ENCODE data around the gene GLIS1.

GLIS1 gene

DNA sequence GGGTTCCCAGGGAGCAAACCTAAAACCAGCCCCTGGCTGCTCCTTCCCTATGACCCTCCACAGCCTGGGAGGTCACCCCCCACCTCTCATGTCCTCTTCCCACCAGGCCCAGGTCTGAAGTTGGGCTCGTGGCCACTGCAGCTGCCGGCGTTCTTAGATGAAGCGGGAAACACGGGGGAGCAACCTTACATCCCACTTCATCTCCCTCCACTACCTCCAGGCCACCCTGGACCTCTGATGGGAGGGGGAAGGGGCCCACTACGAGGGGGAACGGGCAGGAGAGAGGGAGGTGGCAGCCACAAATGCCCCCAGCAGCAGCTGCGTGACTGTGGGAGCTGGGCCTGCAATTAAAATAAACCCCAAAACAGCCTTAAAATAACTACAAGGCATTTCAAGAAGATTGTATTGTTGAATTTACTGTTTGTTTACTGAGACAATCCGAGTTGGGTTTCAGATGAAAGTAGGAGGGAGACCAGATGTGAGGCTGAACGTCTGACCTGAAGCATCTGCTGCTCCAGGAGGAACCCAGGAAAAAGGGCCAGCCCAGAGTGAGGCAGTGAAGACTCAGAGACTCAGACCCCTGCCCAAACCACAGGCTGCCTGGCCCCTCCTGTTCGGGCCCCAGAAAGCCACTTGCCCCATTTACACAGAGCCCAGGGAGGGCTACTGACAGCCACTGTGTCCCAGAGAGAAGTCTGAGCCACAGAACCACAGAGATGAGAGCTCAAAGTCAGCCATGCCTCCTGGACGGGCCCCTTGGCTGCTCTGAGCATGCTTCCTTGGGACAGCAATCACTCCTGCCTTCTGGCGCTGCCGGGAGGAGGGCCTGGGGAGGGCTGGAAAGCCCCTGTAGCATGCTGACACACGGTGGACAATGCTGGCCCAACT, 59.8 kb downstream of the GLIS1 start:
- DNase-seq (ENCODE audit: low read depth in 2 of 2, low spot score in 1 of 2) = no peak

DNA sequence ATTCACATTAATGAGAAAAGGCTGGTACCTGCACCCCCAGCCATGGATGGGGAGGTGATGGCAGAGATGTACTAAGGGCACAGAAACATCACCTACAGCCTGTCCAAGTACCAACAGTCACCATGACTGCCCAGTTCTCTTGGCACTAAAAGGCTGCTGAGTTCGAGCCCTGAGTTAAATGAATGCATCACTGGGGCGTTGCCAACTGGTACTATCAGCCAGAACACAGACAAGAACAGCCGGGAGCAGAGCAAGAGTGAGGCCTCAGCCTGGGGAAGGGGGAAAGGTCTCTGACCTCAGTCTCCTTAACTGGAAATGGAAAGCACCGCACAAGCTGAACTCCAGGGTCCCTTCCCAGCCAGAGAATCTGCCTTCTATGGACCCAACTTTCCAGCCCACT, 60.5 kb downstream of the GLIS1 start:
- no peak for DNase-seq (ENCODE audit: low read depth in 2 of 2, low spot score in 1 of 2)

DNA sequence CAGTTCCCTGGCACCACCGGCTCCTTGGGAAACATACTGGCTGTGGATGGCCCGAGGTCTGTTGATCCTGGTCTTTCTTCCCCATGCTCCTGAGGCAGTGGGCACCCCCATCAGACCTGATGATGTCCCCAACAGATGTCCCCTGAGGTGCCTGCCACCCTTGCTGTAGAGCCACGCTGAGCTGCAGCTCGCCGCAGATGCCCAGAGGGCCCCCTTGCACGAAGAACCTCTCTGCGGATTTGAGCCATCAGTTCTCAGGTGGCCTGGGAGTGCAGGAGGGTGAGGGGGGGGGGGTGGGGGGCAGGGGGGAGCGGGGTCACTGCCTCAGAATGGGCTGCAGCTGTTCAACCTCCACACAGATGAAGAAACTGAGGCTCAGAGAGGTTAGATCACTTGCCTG, 60.9 kb downstream of the GLIS1 start:
- no peak for DNase-seq (ENCODE audit: low read depth in 2 of 2, low spot score in 1 of 2)

DNA sequence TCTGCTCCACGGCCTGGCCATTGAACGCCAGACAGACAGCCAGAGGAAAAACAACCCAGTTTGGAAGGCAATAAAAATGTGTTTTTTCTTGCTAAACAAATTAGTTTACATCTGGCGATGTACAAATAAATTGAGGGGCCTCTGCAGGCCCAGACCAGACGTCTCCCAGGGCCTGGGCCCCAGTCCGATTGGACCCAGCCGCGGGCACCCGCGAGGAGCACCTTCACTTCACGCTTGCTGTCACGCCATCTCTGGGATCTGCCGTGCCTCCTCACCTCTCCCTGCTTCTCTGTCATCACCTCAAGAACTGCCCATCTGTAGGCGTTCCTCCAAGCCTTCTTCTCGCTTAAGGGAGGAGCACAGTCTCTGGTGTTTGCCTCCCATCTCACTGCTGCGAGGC, 61.5 kb downstream of the GLIS1 start:
- DNase-seq (ENCODE audit: low read depth in 2 of 2, low spot score in 1 of 2) = no peak

DNA sequence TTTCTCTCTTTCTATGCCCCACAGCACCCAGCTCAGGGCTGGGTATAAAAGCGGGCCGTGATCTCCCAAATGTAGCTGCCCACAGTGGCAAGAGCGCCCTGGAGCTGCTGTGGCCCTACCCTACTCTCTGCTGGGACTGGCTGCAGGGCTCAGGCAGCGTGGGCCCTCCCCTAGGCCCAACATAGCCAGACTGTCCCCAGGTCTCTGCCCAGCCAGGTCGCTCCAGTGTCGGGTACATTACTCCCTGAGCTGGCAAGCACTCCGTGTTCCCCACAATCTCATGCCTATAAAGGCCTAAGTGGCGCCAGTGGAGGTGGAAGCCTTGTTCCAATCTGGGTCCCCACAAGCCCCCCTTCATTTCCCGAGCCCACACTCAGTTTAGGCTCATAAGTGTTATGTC, 66.2 kb downstream of the GLIS1 start:
- no peak for DNase-seq (ENCODE audit: low read depth in 2 of 2, low spot score in 1 of 2)

DNA sequence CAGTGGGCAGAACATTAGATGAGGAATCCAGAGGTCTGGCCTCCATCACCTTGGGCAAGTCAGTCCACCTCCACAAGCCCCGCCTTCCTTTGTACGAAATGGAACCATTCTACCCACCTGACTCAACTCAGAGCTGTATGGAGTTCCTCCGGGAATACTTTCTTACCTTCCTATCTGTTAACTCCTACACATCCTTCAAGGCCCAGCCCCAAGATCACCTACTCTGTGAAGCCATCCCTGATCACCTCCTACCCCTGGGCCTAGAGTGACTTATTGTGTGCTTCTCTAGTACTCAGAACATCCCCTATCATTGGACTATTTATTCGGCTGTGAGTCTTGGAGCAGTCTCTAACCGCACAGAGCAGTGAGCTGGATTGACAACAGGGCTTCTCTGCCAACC, 66.7 kb downstream of the GLIS1 start:
- no peak for DNase-seq (ENCODE audit: low read depth in 2 of 2, low spot score in 1 of 2)

DNA sequence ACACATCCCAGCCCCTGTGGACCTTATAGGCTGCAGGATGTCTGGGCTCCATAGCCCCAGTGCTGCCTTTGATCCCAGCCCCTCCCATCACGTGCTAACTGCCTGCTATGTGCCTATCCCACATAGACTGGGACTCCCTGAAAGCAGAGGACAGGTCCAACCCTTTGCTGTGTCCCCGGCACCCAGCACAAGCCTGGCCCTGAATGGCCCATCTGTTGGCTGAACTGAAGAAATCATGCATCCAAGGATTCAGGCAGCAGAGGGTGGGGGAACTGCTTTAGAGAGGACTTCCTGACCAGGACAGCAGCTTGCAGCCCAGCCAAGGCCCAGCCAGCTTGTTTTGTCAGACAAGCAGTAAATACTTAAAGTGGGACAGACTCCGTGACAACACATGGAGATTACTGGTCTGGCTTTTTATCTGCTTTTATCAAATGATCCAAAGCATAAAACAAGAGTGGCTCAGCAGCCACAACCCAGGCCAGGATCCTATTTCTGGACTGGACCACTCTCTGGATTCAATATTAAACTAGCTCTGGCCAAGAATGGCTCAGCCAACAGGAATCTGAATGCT, 69.3 kb downstream of the GLIS1 start:
- no peak for DNase-seq (ENCODE audit: low read depth in 2 of 2, low spot score in 1 of 2)

DNA sequence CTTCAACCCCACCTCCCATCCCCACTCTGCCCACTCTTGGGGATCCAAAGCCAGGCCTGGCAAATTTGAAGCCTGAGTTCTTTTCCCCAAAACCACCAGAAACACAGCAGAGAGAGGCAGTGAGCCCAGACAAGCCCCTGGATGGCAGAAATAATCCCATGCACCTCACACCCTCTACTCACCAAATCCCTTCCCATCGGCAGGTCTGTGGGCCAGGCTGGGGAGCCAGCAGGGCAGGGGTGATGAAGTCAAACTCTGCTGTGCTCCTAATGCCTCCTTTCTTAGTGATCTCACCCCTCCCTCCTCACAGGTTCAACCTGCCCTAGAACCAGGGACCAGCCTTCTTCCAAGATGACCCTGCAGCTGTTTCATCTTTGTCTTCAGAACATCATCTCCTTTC, 72.4 kb downstream of the GLIS1 start:
- no peak for DNase-seq (ENCODE audit: low read depth in 2 of 2, low spot score in 1 of 2)

DNA sequence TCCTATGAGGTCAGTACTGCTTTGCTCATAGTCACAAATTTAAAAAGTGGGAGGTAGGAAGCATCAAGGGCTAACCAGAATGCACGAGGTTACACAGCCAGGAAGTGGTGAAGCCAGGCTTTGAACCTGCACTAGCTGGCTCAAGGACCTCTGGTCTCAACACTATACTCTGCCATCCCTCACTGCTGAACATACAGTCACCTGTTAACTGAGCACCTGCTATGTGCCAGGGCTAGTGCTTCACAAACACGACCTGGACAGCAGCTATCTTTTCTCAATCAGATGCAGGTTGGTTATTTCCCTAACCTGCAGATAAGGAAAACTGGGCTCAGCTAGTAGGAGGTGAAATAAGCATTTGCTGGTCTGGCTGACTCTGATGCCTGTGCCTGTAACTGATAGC, 73.0 kb downstream of the GLIS1 start:
- no peak for DNase-seq (ENCODE audit: low read depth in 2 of 2, low spot score in 1 of 2)

DNA sequence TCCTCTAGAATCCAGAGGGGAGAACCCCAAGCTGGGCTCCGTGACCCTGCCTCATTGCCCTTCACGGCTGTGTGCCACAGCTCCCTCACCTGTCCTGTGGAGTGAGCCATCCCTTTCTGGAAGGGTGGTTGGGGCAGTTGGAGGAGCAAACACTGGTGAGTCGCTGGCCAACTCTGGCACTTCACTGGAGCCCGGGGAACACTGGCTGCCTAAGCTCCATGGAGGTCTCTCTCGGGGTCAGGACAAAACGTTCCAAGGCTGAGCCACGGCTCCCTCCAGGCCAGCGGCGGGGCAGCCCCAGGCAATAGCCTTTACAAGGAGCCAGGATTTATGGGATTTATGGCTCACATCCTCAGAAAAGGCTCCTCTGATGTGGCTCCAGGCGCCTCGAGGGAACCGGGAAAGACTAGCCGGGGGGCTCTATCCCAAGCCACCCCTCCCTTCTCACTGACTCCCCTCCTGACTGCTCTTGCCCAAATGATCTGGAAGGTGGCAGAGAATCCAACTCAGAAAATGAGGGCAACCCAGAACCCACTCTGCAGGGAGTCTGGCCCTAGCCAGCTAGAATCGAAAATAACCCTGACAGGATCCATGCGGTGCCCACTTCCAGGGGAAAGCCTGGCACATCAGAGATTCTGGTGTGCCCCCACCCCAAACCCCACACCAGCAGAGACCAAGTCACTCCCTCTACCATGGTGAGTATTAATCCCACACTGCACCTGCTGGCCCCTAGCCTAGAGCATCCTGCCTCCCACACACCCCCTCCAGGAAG, 75.2 kb downstream of the GLIS1 start:
- DNase-seq (ENCODE audit: low read depth in 2 of 2, low spot score in 1 of 2) = no peak

DNA sequence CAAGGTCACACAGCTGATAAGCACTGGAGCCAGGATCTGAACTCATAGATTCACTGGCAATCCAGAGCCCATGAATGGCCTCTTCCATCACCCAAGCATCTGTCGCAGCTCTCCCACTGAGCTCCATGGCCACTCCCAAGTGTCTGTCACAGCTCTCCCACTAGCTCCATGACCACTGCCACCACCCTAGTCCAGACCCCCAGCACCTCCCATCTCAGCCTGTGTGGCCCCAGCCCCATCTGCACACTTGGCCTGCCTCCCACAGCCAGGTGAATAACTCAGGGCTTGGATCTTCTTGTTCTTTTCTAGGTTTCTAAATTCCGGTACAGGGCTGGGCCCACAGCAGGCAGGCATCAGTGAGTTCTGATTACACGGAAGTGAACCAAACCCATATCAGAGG, 76.0 kb downstream of the GLIS1 start:
- no peak for DNase-seq (ENCODE audit: low read depth in 2 of 2, low spot score in 1 of 2)

DNA sequence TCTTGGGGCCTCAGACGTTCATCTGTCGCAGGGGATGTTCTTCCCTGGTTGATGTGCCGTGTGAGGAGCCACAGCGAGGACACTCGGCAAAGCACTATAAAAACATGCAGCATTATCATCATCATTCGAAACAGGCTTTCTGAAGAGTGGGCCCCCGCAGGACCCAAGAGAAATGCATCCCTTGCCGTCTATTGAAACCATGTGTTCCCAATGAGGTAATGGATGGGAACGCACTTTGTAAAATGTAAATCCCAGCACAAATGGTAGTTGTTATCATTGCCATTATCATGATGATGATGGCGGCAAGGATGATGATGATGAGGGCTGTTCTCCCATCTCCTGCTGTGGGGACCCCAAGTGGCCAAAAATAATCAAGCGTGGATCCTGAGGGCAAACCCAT, 76.8 kb downstream of the GLIS1 start:
- no peak for DNase-seq (ENCODE audit: low read depth in 2 of 2, low spot score in 1 of 2)

DNA sequence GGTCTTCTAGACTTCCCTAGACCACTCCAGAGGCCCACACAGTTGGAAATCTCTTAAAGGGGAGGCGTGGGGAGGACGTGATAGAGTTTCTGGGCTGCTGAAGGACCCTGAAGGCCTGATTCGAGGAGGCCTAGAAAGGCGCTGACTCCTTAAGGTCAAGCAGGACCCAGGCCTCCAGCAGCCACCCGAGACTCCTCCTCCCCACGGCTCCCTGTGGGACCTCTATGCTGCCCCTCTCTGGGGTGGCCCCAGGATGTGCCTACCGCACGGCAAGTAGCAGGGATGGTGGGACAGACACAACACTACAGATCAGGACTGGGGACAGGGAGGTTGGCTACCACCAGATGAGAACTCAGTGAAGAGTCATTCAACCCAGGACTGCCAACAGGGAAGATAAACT, 77.5 kb downstream of the GLIS1 start:
- no peak for DNase-seq (ENCODE audit: low read depth in 2 of 2, low spot score in 1 of 2)

DNA sequence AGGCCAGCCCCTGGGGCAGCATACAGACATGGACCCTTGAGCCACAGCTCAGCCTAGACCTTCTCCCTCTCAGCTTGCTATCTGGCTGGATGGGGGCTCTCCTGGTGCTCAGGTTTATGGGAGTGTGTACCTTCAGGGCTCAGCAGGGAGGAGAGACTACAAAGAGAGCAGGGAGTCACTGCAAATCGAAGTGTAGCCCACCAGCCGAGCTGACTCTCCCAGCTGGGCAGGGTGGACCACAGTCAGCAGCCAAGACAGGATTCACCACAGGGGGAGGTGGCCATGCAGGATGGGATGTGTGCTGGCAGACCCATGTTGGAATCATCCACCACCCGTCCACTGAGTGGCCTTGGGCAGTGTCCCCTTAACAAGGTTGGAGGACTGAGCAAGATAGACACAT, 78.3 kb downstream of the GLIS1 start:
- no peak for DNase-seq (ENCODE audit: low read depth in 2 of 2, low spot score in 1 of 2)

DNA sequence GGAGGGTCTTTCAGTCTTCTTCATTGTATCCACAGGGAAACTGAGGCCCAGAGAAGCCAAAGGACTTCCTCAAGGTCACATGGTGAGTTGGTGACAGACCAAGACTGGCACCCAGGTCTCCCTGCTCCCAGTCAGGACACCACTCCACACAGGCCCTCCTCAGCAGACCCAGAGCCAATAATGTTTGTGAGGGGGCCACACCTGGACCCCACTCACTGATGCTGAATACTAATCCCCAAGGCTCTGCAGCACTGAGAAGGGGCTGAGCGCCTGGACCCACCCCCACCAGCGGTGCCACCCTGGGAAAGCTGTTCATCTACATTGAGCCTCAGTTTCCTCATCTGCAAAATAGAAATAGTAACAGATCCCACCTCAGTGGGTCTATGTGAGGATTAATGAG, 79.5 kb downstream of the GLIS1 start:
- no peak for DNase-seq (ENCODE audit: low read depth in 2 of 2, low spot score in 1 of 2)

DNA sequence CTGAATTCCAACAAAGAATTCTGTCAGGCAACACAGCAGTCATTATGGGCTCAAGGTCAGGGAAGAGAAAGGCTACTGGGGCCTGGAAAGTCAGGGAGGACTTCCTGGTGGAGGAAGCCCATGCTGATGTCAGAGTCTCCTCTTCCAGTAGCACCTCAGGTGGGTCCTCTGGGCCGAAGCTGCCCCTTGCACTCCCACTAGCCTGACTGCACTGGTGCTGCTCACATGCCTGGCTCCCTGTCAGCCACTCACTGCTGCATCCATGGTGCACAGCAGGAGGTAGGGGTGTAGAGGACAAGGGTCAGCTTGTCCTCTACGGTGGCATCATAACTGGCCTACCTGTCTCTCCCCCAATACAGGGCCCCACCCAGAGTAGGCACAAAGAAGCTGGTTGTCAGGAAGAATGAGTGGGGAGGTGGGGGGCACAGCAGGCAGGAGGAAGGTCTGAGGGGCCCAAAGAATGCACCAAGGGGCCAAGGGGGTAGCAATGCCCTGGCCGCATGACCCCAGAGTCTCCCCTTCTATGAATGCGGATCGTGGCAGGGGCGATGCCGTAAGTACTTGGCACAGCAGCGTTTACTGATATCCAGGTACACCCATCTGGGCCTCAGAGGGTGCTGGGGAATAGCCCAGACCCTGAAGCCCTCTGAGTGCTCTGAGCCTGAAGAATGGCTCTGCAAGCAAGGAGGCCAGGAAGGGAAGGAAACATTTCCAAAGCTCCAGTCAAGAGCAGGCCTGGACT, 80.3 kb downstream of the GLIS1 start:
- no peak for DNase-seq (ENCODE audit: low read depth in 2 of 2, low spot score in 1 of 2)

DNA sequence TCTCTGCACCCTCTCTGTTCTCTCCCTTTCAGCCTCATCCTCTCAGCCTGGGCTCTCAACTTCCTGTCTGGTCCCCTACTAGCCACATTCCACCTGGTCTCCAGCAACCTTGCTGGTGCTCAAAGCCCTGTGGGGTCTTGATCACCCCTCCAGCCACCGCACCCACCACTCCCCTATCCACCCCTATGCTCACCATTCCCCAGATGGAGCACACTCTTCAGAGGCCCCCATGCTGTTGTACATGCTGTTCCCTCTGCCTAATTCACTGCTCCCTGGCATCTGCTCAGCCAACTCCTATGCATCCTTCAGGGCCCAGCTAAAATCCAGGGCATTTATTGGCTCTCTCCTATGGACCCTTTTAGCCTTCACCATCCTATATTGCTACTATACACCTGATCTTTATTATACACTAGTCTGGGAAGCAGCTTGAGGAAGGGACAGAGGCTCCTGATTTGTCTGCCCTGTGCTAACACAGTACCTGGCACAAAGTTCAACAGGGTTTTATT, 81.0 kb downstream of the GLIS1 start:
- no peak for DNase-seq (ENCODE audit: low read depth in 2 of 2, low spot score in 1 of 2)

DNA sequence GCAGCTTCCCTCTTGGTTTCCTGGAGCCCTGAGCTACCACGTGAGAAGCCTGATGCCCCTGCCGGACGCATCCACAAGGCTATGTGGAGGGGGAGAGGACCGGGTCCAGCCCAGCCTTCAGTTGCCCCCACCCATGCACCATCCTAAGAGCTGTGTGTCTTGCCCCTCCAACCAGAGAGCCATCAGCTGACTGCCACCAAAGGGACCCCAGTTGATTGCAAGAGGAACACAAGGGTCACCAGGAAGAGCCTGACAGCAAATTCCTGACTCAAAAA, 81.5 kb downstream of the GLIS1 start:
- DNase-seq (ENCODE audit: low read depth in 2 of 2, low spot score in 1 of 2) = no peak

DNA sequence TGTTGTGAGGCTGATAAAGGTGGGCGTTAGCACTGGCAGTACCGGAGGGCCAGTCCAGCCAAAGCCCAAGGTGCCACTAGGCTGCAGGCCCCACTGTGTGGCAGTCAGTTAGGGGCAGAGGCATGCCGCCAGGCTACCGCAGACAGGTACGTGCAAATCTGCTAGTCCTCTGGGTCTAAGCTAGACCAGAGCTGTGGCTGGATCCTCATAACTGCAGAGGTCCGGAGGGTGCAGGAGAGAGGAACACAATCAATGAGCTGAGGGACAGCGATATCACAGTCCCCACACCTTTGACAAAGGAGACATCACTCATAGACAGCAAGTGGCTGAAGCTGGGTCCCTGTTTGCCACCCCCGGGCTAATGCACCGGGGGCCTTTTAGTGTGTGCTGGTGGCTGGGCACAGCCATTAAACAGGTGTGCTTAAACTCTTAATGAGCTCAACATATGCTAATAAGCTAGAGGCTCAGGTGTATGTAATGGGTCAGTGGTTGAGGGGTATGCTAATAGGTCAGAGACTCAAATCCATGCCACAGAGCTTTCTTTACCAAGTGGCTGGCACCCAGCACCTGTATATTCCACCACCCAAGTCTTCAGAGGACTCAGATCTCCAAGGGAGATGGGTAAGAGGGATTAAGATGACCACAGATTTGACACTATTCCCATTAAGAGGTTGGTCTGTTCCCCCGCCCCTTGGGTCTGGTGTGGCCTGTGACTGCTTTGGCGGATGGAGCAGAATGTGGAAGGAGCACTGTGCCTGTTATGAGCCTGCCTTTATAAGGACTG, 82.0 kb downstream of the GLIS1 start:
- DNase-seq (ENCODE audit: low read depth in 2 of 2, low spot score in 1 of 2) = no peak

DNA sequence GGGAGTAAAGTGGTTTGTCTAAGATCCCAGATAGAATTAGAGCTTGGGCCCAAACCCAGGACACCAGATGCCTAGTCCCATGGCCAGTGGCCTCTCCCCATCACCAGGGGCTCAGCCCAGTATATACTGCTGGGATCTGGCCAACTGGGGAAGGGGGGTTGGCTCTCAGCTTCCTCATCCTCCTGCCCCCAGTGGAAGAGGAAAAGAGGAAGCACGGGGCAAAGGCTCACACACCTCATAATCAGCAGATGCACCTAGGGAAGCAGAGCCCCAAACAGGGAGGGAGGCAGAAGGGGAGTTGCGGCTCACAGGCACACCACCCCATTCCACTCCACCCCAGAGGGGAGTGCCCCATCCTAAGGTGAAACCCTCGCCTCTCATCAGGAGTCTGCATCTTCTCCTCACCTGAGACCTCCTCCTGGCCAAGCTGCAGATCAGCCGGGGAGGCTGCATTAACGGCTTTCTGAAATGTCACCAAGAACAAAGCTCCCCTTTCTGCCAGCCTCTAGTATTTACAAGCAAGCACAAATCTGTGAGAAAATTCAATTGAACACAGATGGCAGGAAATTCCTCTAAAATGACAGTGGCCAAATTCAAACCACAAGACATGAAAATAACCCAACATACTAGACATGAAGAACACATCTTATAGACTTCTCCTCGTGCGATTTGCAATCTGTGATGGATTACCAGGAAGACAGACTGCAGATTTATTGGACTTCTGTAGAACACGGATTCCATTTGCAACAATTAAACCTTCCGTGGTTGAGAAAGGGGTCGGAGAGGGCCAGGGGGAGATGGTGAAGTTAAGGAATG, 82.8 kb downstream of the GLIS1 start:
- DNase-seq (ENCODE audit: low read depth in 2 of 2, low spot score in 1 of 2) = no peak

All from stimulated activated CD8-positive, alpha-beta memory T cell treated with anti-CD3 and anti-CD28 coated beads, Interleukin-4, amount 100 ng/mL, for 1 hour (primary cell).